GM19043 (cell line): ENCODE results near the gene IER3.

Source experiments
- ATAC-seq: cut with Tn5 transposase; IDR thresholded peaks from one replicate; pipeline ENCODE4 v1.9.1; 2021; ENCODE audit warnings: low read depth; ENCODE audit not compliant: unreplicated experiment

Gene IER3

DNA sequence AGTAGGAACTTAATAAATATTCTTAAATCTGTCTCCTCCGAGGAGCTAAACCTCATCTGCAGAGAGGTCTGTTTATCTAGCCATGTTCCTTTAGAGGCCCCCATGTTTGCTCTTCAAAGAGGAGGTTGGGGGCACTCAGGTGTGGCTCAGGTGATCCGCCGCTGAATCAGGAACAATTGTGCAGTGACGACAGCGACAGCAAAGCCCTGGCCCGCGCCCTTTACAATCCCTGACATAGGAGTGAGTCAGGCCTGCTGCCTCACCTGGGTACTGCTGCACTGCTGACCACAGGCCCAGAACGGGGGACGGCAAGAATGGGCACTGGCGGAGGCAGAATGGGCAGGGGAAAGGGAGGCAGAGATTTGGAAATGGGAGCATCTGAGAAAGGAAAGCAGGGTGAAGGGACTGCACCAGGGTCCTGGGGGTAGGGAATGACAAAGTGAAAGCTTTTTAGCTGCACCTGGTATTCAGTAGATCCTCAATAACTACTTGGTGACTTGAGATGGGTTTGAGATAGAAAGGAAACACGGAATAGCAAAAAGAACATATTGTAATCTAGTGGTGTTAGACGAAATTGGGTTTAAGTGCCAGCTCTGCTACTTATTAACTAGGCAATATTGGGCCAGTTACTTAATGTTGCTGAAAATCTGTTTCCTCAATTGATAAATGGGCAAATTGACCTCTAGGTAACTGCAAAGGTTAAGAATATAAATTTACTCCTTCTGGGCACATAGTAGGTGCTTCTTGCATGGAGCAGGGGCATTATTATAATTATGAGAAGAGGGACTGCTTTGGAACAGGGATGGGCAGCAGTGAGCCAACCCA lies 5.4 kb upstream of the IER3 start:
- no peak for ATAC-seq

DNA sequence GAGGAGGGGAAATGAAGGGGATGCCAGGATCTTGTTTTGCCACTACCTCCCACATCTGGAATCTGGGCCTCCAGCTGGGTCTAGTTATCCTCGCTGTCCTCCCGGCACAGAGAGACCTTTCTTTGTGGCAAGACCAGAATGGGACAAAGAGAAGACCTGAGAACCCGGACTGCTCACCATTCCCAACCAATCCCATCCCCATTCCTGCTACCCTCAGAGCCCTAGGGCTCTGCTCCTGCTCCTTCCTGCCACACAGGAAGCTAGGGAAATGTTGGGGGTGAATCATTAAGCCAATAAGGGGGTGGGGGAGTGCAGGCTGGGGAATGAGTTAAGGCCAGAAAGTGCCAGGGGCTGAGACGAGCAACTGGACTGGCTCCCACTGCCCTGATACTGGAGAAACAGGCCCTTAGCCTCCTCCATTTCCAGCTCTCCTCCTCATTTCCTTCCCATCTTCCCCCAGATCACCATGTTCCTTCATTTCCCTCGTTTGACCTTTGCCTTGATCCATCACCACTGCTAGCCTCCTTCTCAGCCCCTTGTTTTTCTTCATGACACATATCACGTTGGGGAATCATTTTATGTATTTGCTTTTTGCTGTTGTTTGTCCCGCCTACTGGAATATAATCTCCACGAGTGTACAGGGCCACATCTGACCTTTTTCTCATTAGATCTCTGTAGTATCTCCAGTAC lies 4.6 kb upstream of the IER3 start:
- ATAC-seq: no peak

DNA sequence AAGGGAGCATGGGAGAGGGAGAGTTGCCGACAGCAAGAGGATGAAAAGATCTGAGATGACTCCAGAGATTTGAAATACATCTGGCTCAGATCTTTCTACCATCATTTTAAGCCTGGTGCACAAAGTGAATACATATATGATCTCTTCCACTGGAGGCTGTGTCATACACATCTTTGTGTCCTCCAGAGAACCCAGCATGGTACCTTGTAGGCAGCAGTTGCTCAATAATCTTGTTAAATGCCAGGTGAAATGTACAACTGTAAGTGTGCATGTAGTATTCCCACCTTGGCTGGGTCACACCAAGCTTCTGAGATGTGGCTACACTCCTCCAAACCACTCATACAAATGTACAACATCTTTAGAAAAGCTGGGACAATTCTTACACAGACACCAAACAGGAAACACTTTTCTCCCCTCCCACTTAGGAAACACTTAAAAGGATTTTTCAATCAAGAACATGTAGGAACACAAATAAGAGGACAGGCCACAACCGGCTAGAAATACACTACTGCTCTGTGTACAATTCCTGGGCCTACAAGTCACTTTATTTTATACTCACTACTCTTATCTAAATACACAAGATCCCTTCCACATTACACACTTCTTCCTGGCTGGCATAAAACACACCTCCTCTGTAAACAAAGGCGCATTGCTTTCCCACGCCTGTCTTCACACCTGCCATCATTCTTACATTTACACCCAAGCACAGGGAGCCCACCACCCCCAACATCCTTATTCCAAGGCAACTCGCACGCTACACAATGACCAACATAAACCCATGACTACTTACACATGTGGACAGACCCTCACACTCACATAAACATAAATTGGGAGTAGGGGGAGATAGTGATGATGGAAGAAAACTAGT lies 3.8 kb upstream of the IER3 start:
- no peak for ATAC-seq

DNA sequence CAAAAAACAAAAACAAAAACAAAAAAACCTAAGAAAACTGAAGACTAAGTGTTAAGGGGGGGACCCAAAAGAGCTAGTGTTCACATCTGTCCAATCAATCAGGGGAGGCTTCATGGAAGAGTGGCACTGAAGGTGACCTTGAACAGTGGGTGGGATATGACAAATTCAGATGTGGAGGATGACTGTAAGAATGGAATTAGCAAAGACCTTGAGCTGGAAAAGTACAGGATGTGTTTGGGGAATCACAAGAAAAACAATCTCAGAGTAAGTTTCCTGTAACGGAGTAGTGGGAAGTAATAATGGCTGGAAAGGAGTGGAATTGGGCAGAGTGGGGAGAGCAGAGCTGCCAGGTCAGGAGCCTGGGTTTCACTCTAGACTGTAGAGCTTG lies 2.9 kb upstream of the IER3 start:
- ATAC-seq: no peak

DNA sequence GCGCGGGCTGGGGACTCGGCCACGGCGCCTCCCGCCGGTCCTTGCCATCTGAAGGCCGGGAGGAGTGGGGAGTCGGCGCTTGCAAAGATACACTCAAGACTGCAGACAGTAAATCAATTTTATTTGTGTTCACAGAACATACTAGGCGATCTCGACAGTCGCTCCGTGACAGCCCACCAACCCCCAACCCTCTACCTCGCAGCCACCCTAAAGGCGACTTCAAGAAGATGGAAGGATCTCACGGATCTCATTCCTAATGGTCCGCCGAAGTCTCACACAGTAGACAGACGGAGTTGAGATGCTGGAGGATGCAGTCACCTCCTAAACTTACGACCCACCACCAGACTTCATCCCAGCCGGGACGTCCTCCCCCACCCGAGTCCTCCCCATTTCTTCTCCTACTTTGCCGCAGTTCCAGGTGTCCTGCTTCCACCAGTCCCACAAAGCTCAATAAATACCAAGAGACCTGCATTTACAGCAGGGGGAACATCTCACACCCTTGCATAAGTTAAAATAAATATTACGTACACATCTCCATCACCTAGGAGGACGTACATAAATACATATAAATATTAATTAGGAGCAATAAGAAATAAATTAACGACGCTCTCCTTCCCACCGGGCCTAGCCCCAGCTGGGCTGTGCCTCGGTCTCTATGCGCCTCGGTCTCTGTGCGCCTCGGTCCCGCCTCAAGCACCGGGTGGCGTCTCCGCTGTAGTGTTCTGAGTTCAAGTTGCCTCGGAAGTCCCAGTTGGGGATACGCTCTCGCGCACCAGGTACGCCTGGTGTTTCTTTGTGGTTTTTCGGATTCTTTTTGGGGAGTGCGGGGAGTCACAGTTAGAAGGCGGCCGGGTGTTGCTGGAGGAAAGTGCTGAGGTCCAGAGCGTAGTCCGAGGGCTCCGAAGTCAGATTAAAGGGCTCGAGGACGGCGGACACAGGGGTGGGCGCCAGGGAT lies 971 bp downstream of the IER3 start:
- ATAC-seq: peak; percentile 19

DNA sequence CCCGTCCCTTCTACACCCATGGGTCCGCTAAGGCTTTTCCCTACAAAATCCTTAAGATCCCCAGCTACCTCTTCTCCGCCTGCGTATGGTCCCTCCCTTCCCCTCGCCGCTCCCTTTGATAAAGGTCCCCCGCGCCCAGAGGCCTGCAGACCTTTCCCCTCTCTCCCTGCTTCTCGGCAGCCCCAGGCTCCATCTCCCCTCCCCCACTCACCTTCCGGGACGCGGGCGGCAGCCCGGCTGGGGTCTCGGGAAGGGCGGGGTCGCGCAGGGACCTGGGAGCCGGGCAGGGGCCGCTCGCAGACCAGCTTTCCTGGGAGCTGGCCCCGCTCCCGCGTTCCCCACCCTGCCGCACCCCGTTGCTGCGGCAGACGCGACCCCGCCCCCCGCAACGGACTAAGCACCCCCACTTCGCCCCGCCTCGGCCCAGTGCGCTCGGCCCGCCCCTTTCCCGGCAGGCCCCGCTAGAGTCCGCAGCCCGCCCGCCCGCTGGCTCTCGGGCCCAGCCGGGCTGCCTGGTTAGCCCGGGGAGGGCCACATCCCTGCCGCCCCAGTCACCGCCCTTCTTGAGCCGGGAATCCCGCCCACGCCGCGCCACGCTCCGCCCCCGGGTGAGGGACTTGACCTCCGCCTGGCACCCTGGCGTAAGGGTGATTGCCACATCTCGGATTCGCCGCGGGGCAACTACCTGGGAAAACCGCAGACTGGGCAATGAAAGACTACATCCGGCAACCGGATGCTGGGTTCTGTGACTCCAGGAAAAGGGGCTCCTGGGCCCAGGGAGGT lies 1.8 kb downstream of the IER3 start, which contains the start of gene FLOT1:
Gene FLOT1, minus strand, starts transcription at position 372 of the 783 bp plus-strand sequence. CDS start 498 bp downstream, outside the sequence.
- ATAC-seq: peak; percentile 57

DNA sequence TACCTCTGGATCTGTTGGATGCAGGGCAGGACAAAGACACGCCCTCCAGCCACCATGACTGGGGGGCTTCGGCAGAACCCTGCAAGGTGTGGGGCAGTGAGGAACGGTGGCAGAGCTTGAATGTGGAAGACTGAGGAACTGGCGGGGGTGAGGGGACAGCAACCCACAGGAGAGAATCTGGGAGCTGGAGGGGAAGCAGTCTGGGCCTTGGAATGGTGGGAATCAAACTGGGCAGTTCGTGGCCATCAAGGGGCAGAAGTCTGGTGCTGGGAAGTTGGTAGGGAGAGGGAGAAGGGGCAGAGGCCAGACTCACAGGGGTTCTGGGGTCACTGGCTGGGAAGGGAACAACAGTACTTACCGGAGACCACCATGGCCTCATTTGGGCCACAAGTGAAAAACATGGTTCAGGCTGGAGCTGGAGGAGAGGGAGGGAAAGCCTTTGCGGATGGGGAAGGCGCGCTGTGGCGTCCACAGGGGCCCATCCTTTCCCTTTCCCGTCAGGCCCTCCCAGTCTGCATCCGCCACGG lies 2.5 kb downstream of the IER3 start:
- ATAC-seq: no peak

- no peak for ATAC-seq
Measured at GRCh38 chr6:30741063-30741779, 3.1 kb downstream of the IER3 start.

- ATAC-seq: no peak
Measured at GRCh38 chr6:30740540-30740870, 3.8 kb downstream of the IER3 start.

GRCh38 chr6:30738532-30738931 lies 5.8 kb downstream of the IER3 start:
- ATAC-seq: no peak

DNA sequence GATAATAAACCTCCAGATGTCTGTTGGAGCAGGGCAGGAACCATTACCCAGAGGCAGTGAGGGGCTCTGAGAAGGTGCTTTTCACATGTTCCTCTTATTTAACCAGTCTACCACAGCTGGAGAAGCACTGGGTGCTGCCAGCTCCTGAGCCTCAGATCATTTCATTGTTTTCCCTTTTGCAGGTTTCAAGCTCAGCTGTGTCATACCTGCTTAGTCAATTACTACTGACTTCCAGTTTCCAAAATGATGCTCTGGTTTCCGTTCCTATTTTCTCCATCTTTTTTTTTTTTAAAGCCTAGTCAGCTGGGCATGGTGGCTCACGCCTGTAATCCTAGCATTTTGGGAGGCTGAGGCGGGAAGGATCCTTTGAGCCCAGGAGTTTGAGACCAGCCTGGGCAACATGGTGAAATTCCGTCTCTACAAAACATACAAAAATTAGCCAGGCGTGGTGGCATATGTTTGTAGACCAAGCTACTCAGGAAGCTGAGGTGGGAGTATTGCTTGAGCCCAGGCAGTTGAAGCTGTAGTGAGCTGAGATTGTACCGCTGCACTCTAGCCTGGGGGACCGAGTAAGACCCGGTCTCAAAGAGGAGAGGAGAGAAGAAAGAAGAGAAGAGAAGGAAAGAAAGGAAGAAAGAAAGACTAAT lies 8.6 kb downstream of the IER3 start:
- ATAC-seq: no peak

- no peak for ATAC-seq
Measured at GRCh38 chr6:30732237-30732943, 12.0 kb downstream of the IER3 start.

- no peak for ATAC-seq
Measured at GRCh38 chr6:30730601-30731435, 13.5 kb downstream of the IER3 start.

DNA sequence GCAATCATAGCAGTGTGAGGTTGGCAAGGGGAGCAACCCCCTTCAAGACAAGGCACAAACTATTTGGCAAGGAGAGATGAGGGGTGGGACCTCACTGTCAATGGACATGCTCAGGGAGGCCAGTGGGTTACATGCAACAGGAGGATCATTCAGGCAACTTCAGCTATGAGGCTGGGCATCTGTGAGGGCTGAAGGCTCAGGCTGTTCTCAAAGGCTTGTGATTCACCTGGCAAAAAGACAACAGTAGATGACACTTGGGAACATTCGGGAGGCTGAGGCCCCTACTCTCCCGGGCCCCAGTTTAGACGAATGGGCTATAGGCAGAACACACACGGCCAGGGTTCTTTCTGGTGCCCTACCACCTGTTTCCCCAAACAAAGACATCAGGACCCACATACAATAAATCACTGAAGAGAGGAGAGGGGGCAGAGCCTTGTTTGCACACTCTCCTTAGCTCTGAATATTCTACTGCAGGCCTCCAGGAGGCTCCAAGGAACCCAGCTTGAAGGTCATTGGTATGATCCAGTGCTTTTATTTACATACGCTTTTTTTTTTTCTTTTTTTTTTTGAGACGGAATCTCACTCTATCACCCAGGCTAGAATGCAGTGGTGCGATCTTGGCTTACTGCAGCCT lies 16.3 kb downstream of the IER3 start:
- ATAC-seq: no peak

- ATAC-seq: no peak
Measured at GRCh38 chr6:30726506-30727413, 17.6 kb downstream of the IER3 start.
